ENCODE measurements around the gene PSMA4. TPM values are rescaled to one million over a fixed set of nuclear protein-coding genes. Genes with fewer than 3 reads are reported as not detected.
"Not testable (repeated sequence)": the region's sequence is repeated elsewhere in the genome, so short reads cannot be mapped to it uniquely, and the experiment has no call there.

Gene PSMA4
- total and polyA plus RNA-seq, 4 donors, result 95.3 to 154 (median 120) TPM

- no peak for TF ChIP-seq RXRA (IDR thresholded peaks at IDR 0.05)
- Histone ChIP-seq H3K4me1 (ENCODE audit: control insufficient read depth in 4 of 4, insufficient read depth in 4 of 4, low read length in 3 of 4) (peaks cover 2 to 14% (median 6%) of the 10 kb centered on the region in 4 donors), H3K4me3 (ENCODE audit: low read depth in 1 of 3, low read length in 3 of 3) (no peak overlapping the region), H3K9ac (ENCODE audit: low read depth in 1 of 2, low read length in 2 of 2) (no peak overlapping the region), H3K36me3 (ENCODE audit: control insufficient read depth in 4 of 4, insufficient read depth in 3 of 4, low read depth in 1 of 4, low read length in 3 of 4) (peaks cover 0 to 2% (median 0%) of the 10 kb centered on the region in 4 donors), H3K27me3 (ENCODE audit: control insufficient read depth in 4 of 4, insufficient read depth in 4 of 4, low read length in 3 of 4) (no peaks in the 10 kb centered on the region), H3K27ac (ENCODE audit: low read depth in 1 of 2, low read length in 2 of 2) (no peak overlapping the region), H3K9me3 (ENCODE audit: control insufficient read depth in 4 of 4, low read length in 3 of 4) (no peaks in the 10 kb centered on the region)
- no peak for DNase-seq (ENCODE audit: low spot score)
- 82% methylated on average over 6 of the region's 6 CpGs for WGBS
These were observed 30.4 kb upstream of the PSMA4 start for GRCh38 chr15:78509726-78510312.

GRCh38 chr15:78520035-78520434 lies 20.2 kb upstream of the PSMA4 start:
- 72% methylated on average over 2 of the region's 3 CpGs for WGBS
- not testable (repeated sequence) for DNase-seq (ENCODE audit: low spot score); H3K27me3 ChIP-seq (ENCODE audit: control insufficient read depth in 4 of 4, insufficient read depth in 4 of 4, low read length in 3 of 4)

GRCh38 chr15:78524230-78524629 lies 16.0 kb upstream of the PSMA4 start:
- DNase-seq (ENCODE audit: low spot score), result no peak
- Histone ChIP-seq H3K9me3 (ENCODE audit: control insufficient read depth in 4 of 4, low read length in 3 of 4) (no peaks in the 10 kb centered on the region), H3K36me3 (ENCODE audit: control insufficient read depth in 4 of 4, insufficient read depth in 3 of 4, low read depth in 1 of 4, low read length in 3 of 4) (no peaks in the 10 kb centered on the region), H3K27me3 (ENCODE audit: control insufficient read depth in 4 of 4, insufficient read depth in 4 of 4, low read length in 3 of 4) (no peaks in the 10 kb centered on the region), H3K4me3 (ENCODE audit: low read depth in 1 of 3, low read length in 3 of 3) (no peak overlapping the region), H3K4me1 (ENCODE audit: control insufficient read depth in 4 of 4, insufficient read depth in 4 of 4, low read length in 3 of 4) (peaks cover 0 to 3% (median 0%) of the 10 kb centered on the region in 4 donors), H3K9ac (ENCODE audit: low read depth in 1 of 2, low read length in 2 of 2) (no peak overlapping the region), H3K27ac (ENCODE audit: low read depth in 1 of 2, low read length in 2 of 2) (no peak overlapping the region)
- WGBS, result 98% methylated on average over 5 of the region's 5 CpGs
- TF ChIP-seq CTCF (IDR thresholded peaks at IDR 0.05; ENCODE audit: low read depth, low read length, missing input control) (no peak), GABPA (IDR thresholded peaks at IDR 0.05 in 1 of 2, conservative IDR thresholded peaks at IDR 0.05 in 1 of 2) (no peak), RAD21 (IDR thresholded peaks at IDR 0.05) (no peak), HNF4A (conservative IDR thresholded peaks at IDR 0.05) (no peak), JUND (IDR thresholded peaks at IDR 0.05) (no peak), RXRA (IDR thresholded peaks at IDR 0.05) (no peak), NR2F2 (IDR thresholded peaks at IDR 0.05) (no peak), YY1 (IDR thresholded peaks at IDR 0.05) (no peak), ATF3 (IDR thresholded peaks at IDR 0.05) (no peak), MAX (IDR thresholded peaks at IDR 0.05) (no peak), HNF4G (IDR thresholded peaks at IDR 0.05) (no peak), ZBTB33 (IDR thresholded peaks at IDR 0.05) (no peak), FOXA1 (IDR thresholded peaks at IDR 0.05) (no peak), REST (IDR thresholded peaks at IDR 0.05) (no peak), TAF1 (conservative IDR thresholded peaks at IDR 0.05) (no peak), FOXA2 (IDR thresholded peaks at IDR 0.05) (no peak), EGR1 (IDR thresholded peaks at IDR 0.05; ENCODE audit: low read depth in 2 of 2) (no peak), SP1 (IDR thresholded peaks at IDR 0.05) (no peak)

More at GRCh38 chr15:78520035-78520434, 20.2 kb upstream of the PSMA4 start:
- not testable (repeated sequence) for H3K27ac ChIP-seq (ENCODE audit: low read depth in 1 of 2, low read length in 2 of 2); H3K9me3 ChIP-seq (ENCODE audit: control insufficient read depth in 4 of 4, low read length in 3 of 4); H3K4me1 ChIP-seq (ENCODE audit: control insufficient read depth in 4 of 4, insufficient read depth in 4 of 4, low read length in 3 of 4); H3K4me3 ChIP-seq (ENCODE audit: low read depth in 1 of 3, low read length in 3 of 3); H3K9ac ChIP-seq (ENCODE audit: low read depth in 1 of 2, low read length in 2 of 2); H3K36me3 ChIP-seq (ENCODE audit: control insufficient read depth in 4 of 4, insufficient read depth in 3 of 4, low read depth in 1 of 4, low read length in 3 of 4)
